CD4-positive, CD25-positive, alpha-beta regulatory T cell (primary cell): ENCODE results near the gene CCDC92B. TPM values are rescaled to one million over a fixed set of nuclear protein-coding genes. Genes with fewer than 3 reads are reported as not detected.

Experiments used
- ATAC-seq, 2 donors: fragments of 150-1000 bp; cut with Tn5 transposase; one replicate each; pipeline ENCODE4 v1.10.0; 2021; ENCODE audit warnings: low read depth in 2 of 2, moderate number of reproducible peaks in 2 of 2, moderate library complexity in 1 of 2
- DNase-seq, 3 donors: peaks; one replicate each; pipeline versions ENCODE4 v3.0.0 to v3.0.0-alpha.2; 2012 to 2022; ENCODE audit warnings: mixed read lengths in 1 of 3
- H3K27ac ChIP-seq: one replicate; pipeline ENCODE4 v1.7.0; 2013; ENCODE audit warnings: mild to moderate bottlenecking, low read length; ENCODE audit not compliant: insufficient read depth, poor library complexity, severe bottlenecking
- H3K27me3 ChIP-seq: one replicate; pipeline ENCODE4 v1.7.0; 2013; ENCODE audit warnings: low read length; ENCODE audit not compliant: control insufficient read depth, insufficient read depth
- H3K36me3 ChIP-seq: one replicate; pipeline ENCODE4 v1.7.0; 2013; ENCODE audit warnings: mild to moderate bottlenecking, low read length, moderate library complexity; ENCODE audit not compliant: control insufficient read depth, insufficient read depth
- H3K4me1 ChIP-seq: 2 replicates; pipeline ENCODE4 v1.7.0; 2013; ENCODE audit warnings: mild to moderate bottlenecking, low read length; ENCODE audit not compliant: insufficient read depth, control insufficient read depth, poor library complexity, severe bottlenecking
- H3K4me3 ChIP-seq: one replicate; pipeline ENCODE4 v1.7.0; 2013; ENCODE audit warnings: low read depth, mild to moderate bottlenecking, low read length, moderate library complexity
- H3K9me3 ChIP-seq, 2 experiments: 1 replicate in 1 of 2; 2 replicates in 1 of 2; pipeline ENCODE4 v1.7.0; 2013; ENCODE audit warnings: low read length in 2 of 2, mild to moderate bottlenecking in 1 of 2, moderate library complexity in 1 of 2; ENCODE audit not compliant: control insufficient read depth in 2 of 2
- H3K27ac Mint-ChIP-seq, 3 donors: one replicate each; pipeline ENCODE4 v1.8.0; 2020 to 2022; ENCODE audit warnings: mild to moderate bottlenecking in 3 of 3, mixed read lengths in 3 of 3, moderate library complexity in 2 of 3
- H3K27me3 Mint-ChIP-seq: one replicate; pipeline ENCODE4 v1.8.0; 2022; ENCODE audit warnings: mild to moderate bottlenecking, mixed read lengths
- H3K36me3 Mint-ChIP-seq: one replicate; pipeline ENCODE4 v1.8.0; 2020; ENCODE audit warnings: mixed read lengths
- H3K4me1 Mint-ChIP-seq, 4 donors: one replicate each; pipeline ENCODE4 v1.8.0; 2020 to 2022; ENCODE audit warnings: mixed read lengths in 4 of 4, mild to moderate bottlenecking in 1 of 4
- H3K4me3 Mint-ChIP-seq, 4 donors: one replicate each; pipeline ENCODE4 v1.8.0; 2020 to 2022; ENCODE audit warnings: mild to moderate bottlenecking in 4 of 4, mixed read lengths in 4 of 4, moderate library complexity in 3 of 4
- H3K9me3 Mint-ChIP-seq, 7 donors: one replicate each; pipeline ENCODE4 v1.8.0; 2020 to 2022; ENCODE audit warnings: mixed read lengths in 7 of 7, mild to moderate bottlenecking in 3 of 7, moderate library complexity in 2 of 7
- polyA plus RNA-seq, 4 donors: library from polyadenylated mRNA; unstranded; fragments of 300-500 nt; fragmentation: Illumina TruSeq; gene quantifications; one replicate each; pipeline ENCODE4 v1.2.3, GENCODE V29; 2021
- total RNA-seq: library from RNA; stranded (reverse); gene quantifications from one replicate; pipeline ENCODE4 v1.2.3, GENCODE V29; 2022

Gene CCDC92B
- 0.12 TPM for total RNA-seq
- polyA plus RNA-seq, result not detected

- H3K36me3 ChIP-seq, result no peaks in the 10 kb centered on the region
- Mint-ChIP-seq H3K4me3 (no peak within 1 kb of the TSS), H3K27me3 (peaks cover 62% of the 10 kb centered on the region), H3K36me3 (no peaks in the 10 kb centered on the region), H3K27ac (no peak within 1 kb of the TSS), H3K9me3 (peaks cover 0 to 8% (median 0%) of the 10 kb centered on the region in 7 donors), H3K4me1 (peaks cover 0 to 2% (median 0%) of the 10 kb centered on the region in 4 donors)
- no peak for ATAC-seq
- peaks cover 15% of the 10 kb centered on the region for H3K27me3 ChIP-seq
- DNase-seq, result no peak
- no peaks in the 10 kb centered on the region for H3K4me1 ChIP-seq
- no peak within 1 kb of the TSS for H3K27ac ChIP-seq
- H3K4me3 ChIP-seq, result no peak within 1 kb of the TSS
- H3K9me3 ChIP-seq, result no peaks in the 10 kb centered on the region
Observed at GRCh38 chr17:2749058-2749783, at the start of gene CCDC92B. Gene CCDC92B (minus strand): TSS chr17:2749652. CDS start chr17:2735145, 14,507 bp downstream.

GRCh38 chr17:2798678-2799077 lies 49.2 kb upstream of the CCDC92B start:
- DNase-seq, result no peak
- Mint-ChIP-seq H3K4me3 (peak overlapping the region in 2 of 4 donors; percentile 60 to 100), H3K36me3 (peaks cover 30% of the 10 kb centered on the region), H3K27ac (peak overlapping the region in 2 of 3 donors; percentile 31 to 81), H3K9me3 (peaks cover 0 to 2% (median 0%) of the 10 kb centered on the region in 7 donors), H3K27me3 (peaks cover 9% of the 10 kb centered on the region), H3K4me1 (peaks cover 14 to 86% (median 53%) of the 10 kb centered on the region in 4 donors)
- ATAC-seq, result no peak
- Histone ChIP-seq H3K27ac (no peak overlapping the region), H3K4me3 (no peak overlapping the region), H3K27me3 (no peaks in the 10 kb centered on the region), H3K9me3 (no peaks in the 10 kb centered on the region), H3K4me1 (peaks cover 57% of the 10 kb centered on the region), H3K36me3 (peaks cover 21% of the 10 kb centered on the region)

GRCh38 chr17:2798188-2798587 lies 48.7 kb upstream of the CCDC92B start:
- Histone ChIP-seq H3K9me3 (no peaks in the 10 kb centered on the region), H3K4me3 (no peak overlapping the region), H3K4me1 (peaks cover 62% of the 10 kb centered on the region), H3K27me3 (no peaks in the 10 kb centered on the region), H3K27ac (no peak overlapping the region), H3K36me3 (peaks cover 18% of the 10 kb centered on the region)
- Mint-ChIP-seq H3K27me3 (peaks cover 9% of the 10 kb centered on the region), H3K36me3 (peaks cover 25% of the 10 kb centered on the region), H3K4me3 (peak overlapping the region; percentile 94 to 100 (median 96)), H3K27ac (peak overlapping the region in 2 of 3 donors; percentile 59 to 90), H3K4me1 (peaks cover 14 to 86% (median 54%) of the 10 kb centered on the region in 4 donors), H3K9me3 (peaks cover 0 to 2% (median 0%) of the 10 kb centered on the region in 7 donors)
- no peak for DNase-seq
- no peak for ATAC-seq

- Histone ChIP-seq H3K36me3 (peaks cover 12% of the 10 kb centered on the region), H3K4me1 (peaks cover 67% of the 10 kb centered on the region), H3K27me3 (no peaks in the 10 kb centered on the region), H3K27ac (no peak overlapping the region), H3K4me3 (peak overlapping the region; percentile 84), H3K9me3 (no peaks in the 10 kb centered on the region)
- H3K27ac Mint-ChIP-seq, result peak overlapping the region; percentile 48 to 90 (median 65)
- H3K4me3 Mint-ChIP-seq, result peak overlapping the region; percentile 94 to 100 (median 96)
- peaks cover 0 to 2% (median 0%) of the 10 kb centered on the region in 7 donors for H3K9me3 Mint-ChIP-seq
- peaks cover 14 to 86% (median 52%) of the 10 kb centered on the region in 4 donors for H3K4me1 Mint-ChIP-seq
- H3K27me3 Mint-ChIP-seq, result peaks cover 4% of the 10 kb centered on the region
- ATAC-seq (no peak), DNase-seq (no peak)
- H3K36me3 Mint-ChIP-seq, result peaks cover 19% of the 10 kb centered on the region
Observed at GRCh38 chr17:2797637-2798036, 48.2 kb upstream of the CCDC92B start.

- peaks cover 10% of the 10 kb centered on the region for H3K36me3 ChIP-seq
- H3K9me3 ChIP-seq, result no peaks in the 10 kb centered on the region
- H3K4me1 ChIP-seq, result peaks cover 71% of the 10 kb centered on the region
- ATAC-seq, result no peak
- Mint-ChIP-seq H3K27ac (peak overlapping the region; percentile 65 to 94 (median 90)), H3K27me3 (peaks cover 4% of the 10 kb centered on the region), H3K4me1 (peaks cover 14 to 86% (median 51%) of the 10 kb centered on the region in 4 donors), H3K9me3 (peaks cover 0 to 2% (median 0%) of the 10 kb centered on the region in 7 donors), H3K4me3 (peak overlapping the region; percentile 94 to 100 (median 96)), H3K36me3 (peaks cover 19% of the 10 kb centered on the region)
- H3K27me3 ChIP-seq, result no peaks in the 10 kb centered on the region
- DNase-seq, result no peak
- no peak overlapping the region for H3K27ac ChIP-seq
- peak overlapping the region; percentile 84 for H3K4me3 ChIP-seq
Observed at GRCh38 chr17:2797226-2797625, 47.8 kb upstream of the CCDC92B start.

GRCh38 chr17:2796164-2797125 lies 47.0 kb upstream of the CCDC92B start, which contains the start of gene RAP1GAP2:
Gene RAP1GAP2 (plus strand): TSS chr17:2796438. CDS start chr17:2796528, 90 bp downstream.
- Mint-ChIP-seq H3K9me3 (peaks cover 0 to 2% (median 0%) of the 10 kb centered on the region in 7 donors), H3K36me3 (peaks cover 13% of the 10 kb centered on the region), H3K27ac (peak within 1 kb of the TSS; percentile 79 to 94 (median 90)), H3K4me1 (peaks cover 14 to 88% (median 52%) of the 10 kb centered on the region in 4 donors), H3K27me3 (peaks cover 4% of the 10 kb centered on the region), H3K4me3 (peak within 1 kb of the TSS; percentile 94 to 100 (median 96))
- Histone ChIP-seq H3K27me3 (no peaks in the 10 kb centered on the region), H3K9me3 (no peaks in the 10 kb centered on the region), H3K4me3 (peak within 1 kb of the TSS; percentile 84), H3K36me3 (peaks cover 2% of the 10 kb centered on the region), H3K27ac (peak within 1 kb of the TSS; percentile 58), H3K4me1 (peaks cover 79% of the 10 kb centered on the region)
- peak; percentile 67 to 94 (median 81) for DNase-seq
- ATAC-seq, result peak; percentile 91 to 92

- peak overlapping the region; percentile 84 for H3K4me3 ChIP-seq
- DNase-seq (no peak), ATAC-seq (peak in 1 of 2 donors; percentile 1)
- peak overlapping the region; percentile 58 for H3K27ac ChIP-seq
- H3K27me3 ChIP-seq, result no peaks in the 10 kb centered on the region
- Mint-ChIP-seq H3K27ac (peak overlapping the region; percentile 79 to 94 (median 90)), H3K4me3 (peak overlapping the region; percentile 94 to 100 (median 96)), H3K4me1 (peaks cover 14 to 97% (median 53%) of the 10 kb centered on the region in 4 donors), H3K36me3 (peaks cover 13% of the 10 kb centered on the region), H3K27me3 (peaks cover 4% of the 10 kb centered on the region), H3K9me3 (peaks cover 0 to 2% (median 0%) of the 10 kb centered on the region in 7 donors)
- H3K4me1 ChIP-seq, result peaks cover 87% of the 10 kb centered on the region
- no peaks in the 10 kb centered on the region for H3K9me3 ChIP-seq
- H3K36me3 ChIP-seq, result no peaks in the 10 kb centered on the region
Observed at GRCh38 chr17:2795441-2796163, 46.1 kb upstream of the CCDC92B start.
